Measurements from ENCODE around the gene STX4. TPM values are rescaled to one million over a fixed set of nuclear protein-coding genes. Genes with fewer than 3 reads are reported as not detected.
A peak's percentile ranks its signal among the peaks of the same experiment; 100 is the strongest.

The STX4 gene
- total RNA-seq, 1 donor from 2014 or later: 6.6 TPM

- no peak for DNase-seq (ENCODE audit: low spot score)
- Mint-ChIP-seq H3K9me3 (no peaks in the 10 kb centered on the region), H3K27ac (no peak overlapping the region), H3K27me3 (ENCODE audit: insufficient read depth, low read depth) (peaks cover 10% of the 10 kb centered on the region), H3K4me3 (no peak overlapping the region), H3K36me3 (peaks cover 24% of the 10 kb centered on the region), H3K4me1 (peaks cover 3% of the 10 kb centered on the region)
- Histone ChIP-seq H3F3A (ENCODE audit: low read depth) (peaks cover 3% of the 10 kb centered on the region), H3K4me1 (peaks cover 5% of the 10 kb centered on the region), H4K20me1 (ENCODE audit: low read depth) (peaks cover 59% of the 10 kb centered on the region), H3K4me2 (no peak overlapping the region), H3K27ac (no peak overlapping the region), H3K36me3 (no peaks in the 10 kb centered on the region), H3K27me3 (no peaks in the 10 kb centered on the region), H3K9me3 (ENCODE audit: low read depth) (no peaks in the 10 kb centered on the region), H2AFZ (replicated peaks) (no peak overlapping the region), H3K79me2 (ENCODE audit: low read depth) (peaks cover 25% of the 10 kb centered on the region), H3K9ac (no peak overlapping the region), H3K4me3 (no peak overlapping the region)
- TF ChIP-seq EZH2 (IDR thresholded peaks at IDR 0.05) (no peak), CTCF (IDR thresholded peaks at IDR 0.05) (no peak)
Measured at GRCh38 chr16:31080035-31080629, 46.8 kb downstream of the STX4 start.

- TF ChIP-seq EZH2phosphoT487 (IDR thresholded peaks at IDR 0.05): no peak
- no peak for TF ChIP-seq EZH2 (IDR thresholded peaks at IDR 0.05)
- TF ChIP-seq CTCF (IDR thresholded peaks at IDR 0.05): no peak
- no peak for DNase-seq (ENCODE audit: low spot score)
- no peaks in the 10 kb centered on the region for H3F3A ChIP-seq (ENCODE audit: low read depth)
- H3K9ac ChIP-seq: no peak overlapping the region
- H3K4me3 ChIP-seq: no peak overlapping the region
- Mint-ChIP-seq H3K4me1 (peaks cover 3% of the 10 kb centered on the region), H3K27ac (no peak overlapping the region), H3K4me3 (peak overlapping the region; percentile 60), H3K9me3 (no peaks in the 10 kb centered on the region), H3K27me3 (ENCODE audit: insufficient read depth, low read depth) (peaks cover 10% of the 10 kb centered on the region), H3K36me3 (peaks cover 24% of the 10 kb centered on the region)
- no peaks in the 10 kb centered on the region for H3K27me3 ChIP-seq
- H2AFZ ChIP-seq (replicated peaks): no peak overlapping the region
- no peaks in the 10 kb centered on the region for H3K36me3 ChIP-seq
- peaks cover 18% of the 10 kb centered on the region for H3K79me2 ChIP-seq (ENCODE audit: low read depth)
- no peak overlapping the region for H3K4me2 ChIP-seq
- peaks cover 63% of the 10 kb centered on the region for H4K20me1 ChIP-seq (ENCODE audit: low read depth)
- no peaks in the 10 kb centered on the region for H3K4me1 ChIP-seq
- no peaks in the 10 kb centered on the region for H3K9me3 ChIP-seq (ENCODE audit: low read depth)
- H3K27ac ChIP-seq: no peak overlapping the region
Measured at GRCh38 chr16:31080756-31081419, 47.5 kb downstream of the STX4 start.

- peaks cover 12% of the 10 kb centered on the region for H3K27me3 Mint-ChIP-seq (ENCODE audit: insufficient read depth, low read depth)
- H3K27ac Mint-ChIP-seq: no peak overlapping the region
- peaks cover 3% of the 10 kb centered on the region for H3K4me1 Mint-ChIP-seq
- Histone ChIP-seq H4K20me1 (ENCODE audit: low read depth) (peaks cover 68% of the 10 kb centered on the region), H3K4me2 (no peak overlapping the region), H3K4me3 (no peak overlapping the region), H3K79me2 (ENCODE audit: low read depth) (peaks cover 10% of the 10 kb centered on the region), H3K27me3 (no peaks in the 10 kb centered on the region), H3F3A (ENCODE audit: low read depth) (no peaks in the 10 kb centered on the region), H3K4me1 (no peaks in the 10 kb centered on the region), H3K9me3 (ENCODE audit: low read depth) (no peaks in the 10 kb centered on the region), H3K9ac (no peak overlapping the region), H3K36me3 (no peaks in the 10 kb centered on the region), H3K27ac (no peak overlapping the region), H2AFZ (replicated peaks) (no peak overlapping the region)
- H3K36me3 Mint-ChIP-seq: peaks cover 24% of the 10 kb centered on the region
- no peak for DNase-seq (ENCODE audit: low spot score)
- no peaks in the 10 kb centered on the region for H3K9me3 Mint-ChIP-seq
- H3K4me3 Mint-ChIP-seq: peak overlapping the region; percentile 26
- TF ChIP-seq EZH2 (IDR thresholded peaks at IDR 0.05) (no peak), EZH2phosphoT487 (IDR thresholded peaks at IDR 0.05) (no peak), CTCF (IDR thresholded peaks at IDR 0.05) (no peak)
Measured at GRCh38 chr16:31081428-31082351, 48.3 kb downstream of the STX4 start.
